H1 (cell line): ENCODE results near the gene NXN. TPM values are rescaled to one million over a fixed set of nuclear protein-coding genes. Genes with fewer than 3 reads are reported as not detected.

Source experiments
- JUND ChIP-seq: IDR thresholded peaks from 2 replicates; pipeline ENCODE4 v1.6.1; 2011; ENCODE audit warnings: mild to moderate bottlenecking, improper control_type of control experiment, low read length
- PHF8 ChIP-seq: fragments of 200-600 bp; sonication (generic); conservative IDR thresholded peaks from 2 replicates; pipeline ENCODE4 v1.7.1; 2012; ENCODE audit warnings: low read depth, mild to moderate bottlenecking, inconsistent platforms, low read length, moderate library complexity
- RAD21 ChIP-seq, 2 experiments: IDR thresholded peaks in 1 of 2; conservative IDR thresholded peaks in 1 of 2; 2 replicates each; pipeline ENCODE4 v1.6.1; 2011; ENCODE audit warnings: low read depth in 2 of 2, low read length in 2 of 2, improper control_type of control experiment in 1 of 2, inconsistent platforms in 1 of 2, mild to moderate bottlenecking in 1 of 2, moderate library complexity in 1 of 2
- RBBP5 ChIP-seq: IDR thresholded peaks from 2 replicates; pipeline ENCODE4 v1.7.1; 2012; ENCODE audit warnings: low read depth, mild to moderate bottlenecking, inconsistent platforms, low read length, moderate library complexity, borderline replicate concordance
- RNF2 ChIP-seq: fragments of 200-900, 300-1000 bp; sonication (generic); IDR thresholded peaks from 2 replicates; pipeline ENCODE4 v1.7.1; 2016; ENCODE audit warnings: borderline replicate concordance, low read depth, mild to moderate bottlenecking, antibody characterized with exemption, low read length; ENCODE audit not compliant: poor library complexity, severe bottlenecking; ENCODE audit errors: missing control alignments
- SIN3A ChIP-seq, 2 experiments: IDR thresholded peaks in 1 of 2; conservative IDR thresholded peaks in 1 of 2; 2 replicates each; pipeline ENCODE4 v1.6.1; 2011 to 2012; ENCODE audit warnings: low read length in 2 of 2, improper control_type of control experiment in 1 of 2, low read depth in 1 of 2, mild to moderate bottlenecking in 1 of 2
- SIX5 ChIP-seq: IDR thresholded peaks from 2 replicates; pipeline ENCODE4 v1.6.1; 2011; ENCODE audit warnings: mild to moderate bottlenecking, low read depth, low read length
- SUZ12 ChIP-seq: fragments of 200-600 bp; sonication (generic); IDR thresholded peaks from 2 replicates; pipeline ENCODE4 v1.6.1; 2012; ENCODE audit warnings: mild to moderate bottlenecking, inconsistent platforms, low read length, moderate library complexity, mixed read lengths
- TAF7 ChIP-seq: optimal IDR thresholded peaks from 2 replicates; pipeline ENCODE3; 2011; ENCODE audit warnings: low read depth, mild to moderate bottlenecking, inconsistent platforms, low read length, moderate library complexity, borderline replicate concordance
- polyA plus RNA-seq, 7 experiments: library from polyadenylated mRNA; depleted of rRNA in 3 of 7; stranded (reverse) in 5 of 7; unstranded in 2 of 7; fragments of >200 nt in 5 of 7; fragments of 200-250 nt in 2 of 7; gene quantifications; 1 replicate in 5 of 7; 2 replicates in 1 of 7; 4 replicates in 1 of 7; pipeline versions ENCODE4 v1.2.1 to v1.2.3, GENCODE V29; 2011 to 2013; ENCODE audit warnings: missing spikeins in 2 of 7, mixed read lengths in 2 of 7
- total RNA-seq: library from RNA; stranded (reverse); fragmentation: NEBNext Ultra II Directional; extraction: Animal tissue kit (Norgen Biotek cat#: 25700); gene quantifications from 2 replicates; pipeline ENCODE4 v1.2.1, GENCODE V29; 2021

The NXN gene
- total and polyA plus RNA-seq, 2 of the 8 experiments (the other 6 are each of a cell fraction or from before 2014, with no cell fraction given): 94.1 to 107 TPM

GRCh38 chr17:1025733-1026598 is 46.4 kb upstream of the NXN start (continued):
- TF ChIP-seq SUZ12 (no peak), RAD21 (IDR thresholded peaks at IDR 0.05 in 1 of 2, conservative IDR thresholded peaks at IDR 0.05 in 1 of 2; ENCODE audit: low read depth in 2 of 2, low read length in 2 of 2) (no peak), SIX5 (no peak), TAF7 (no peak), SIN3A (conservative IDR thresholded peaks at IDR 0.05 in 1 of 2, IDR thresholded peaks at IDR 0.05 in 1 of 2; ENCODE audit: low read depth in 1 of 2, low read length in 2 of 2) (no peak), RNF2 (no peak), PHF8 (no peak), JUND (no peak), RBBP5 (no peak)
